Upper lobe of left lung (tissue), 6 donors: Measurements from ENCODE around the gene CASS4. TPM values are rescaled to one million over a fixed set of nuclear protein-coding genes. Genes with fewer than 3 reads are reported as not detected.
A peak's percentile ranks its signal among the peaks of the same experiment; 100 is the strongest.

ENCODE experiments used
- ATAC-seq, 2 donors: fragments of 200-7000 bp; cut with Tn5 transposase; one replicate each; pipeline ENCODE4 v1.9.1; 2022; ENCODE audit warnings: mild to moderate bottlenecking in 2 of 2, moderate library complexity in 2 of 2; ENCODE audit not compliant: low FRiP score in 2 of 2
- DNase-seq, 2 donors: peaks; one replicate each; pipeline ENCODE4 v3.0.0-alpha.2; 2019 to 2020
- H3K27ac ChIP-seq, 4 donors: fragments of 200-600 bp; sonication (generic); one replicate each; pipeline ENCODE4 v1.5.1; 2016 to 2019
- H3K27me3 ChIP-seq, 4 donors: fragments of 200-600 bp; sonication (generic); one replicate each; pipeline ENCODE4 v1.5.1; 2017 to 2019
- H3K36me3 ChIP-seq, 4 donors: fragments of 200-600 bp; sonication (generic); one replicate each; pipeline ENCODE4 v1.5.1; 2016 to 2019
- H3K4me1 ChIP-seq, 4 donors: fragments of 200-600 bp; sonication (generic); one replicate each; pipeline ENCODE4 v1.5.1; 2018 to 2019
- H3K4me3 ChIP-seq, 4 donors: fragments of 200-600 bp; sonication (generic); one replicate each; pipeline ENCODE4 v1.5.1; 2017 to 2019; ENCODE audit warnings: mild to moderate bottlenecking in 2 of 4, moderate library complexity in 1 of 4
- H3K9me3 ChIP-seq, 4 donors: fragments of 200-600 bp; sonication (generic); one replicate each; pipeline ENCODE4 v1.5.1; 2018 to 2019
- EP300 ChIP-seq, 4 donors: sonication (generic); formaldehyde crosslinking; IDR thresholded peaks; one replicate each; pipeline ENCODE4 v1.5.1; 2017; ENCODE audit warnings: antibody characterized with exemption in 4 of 4, control low read depth in 2 of 4
- POLR2A ChIP-seq, 4 donors: fragments of 450-650 bp; IDR thresholded peaks; one replicate each; pipeline ENCODE4 v1.5.1; 2016 to 2017; ENCODE audit warnings: antibody characterized with exemption in 4 of 4, mild to moderate bottlenecking in 2 of 4
- POLR2AphosphoS5 ChIP-seq, 2 donors: sonication (generic); formaldehyde crosslinking; IDR thresholded peaks; one replicate each; pipeline ENCODE4 v1.5.1; 2017; ENCODE audit warnings: antibody characterized with exemption in 2 of 2
- WGBS, 2 donors: methylation state at CpG; one replicate each; pipeline ENCODE4 v1.1.5; 2017 to 2018; 5-methylcytosine and 5-hydroxymethylcytosine counted together
- total RNA-seq, 6 donors: library from RNA; depleted of rRNA in 4 of 6; stranded (reverse); fragments of >200 nt in 4 of 6; gene quantifications; one replicate each; pipeline versions ENCODE4 v1.1.0 to v1.2.1, GENCODE V29; 2016 to 2021
- TF ChIP-seq, protein P1 (sequence below), 6 experiments: fragments of 450-650 bp in 4 of 6; fragments of 200-600 bp in 2 of 6; sonication (generic) in 2 of 6; IDR thresholded peaks; one replicate each; pipeline ENCODE4 v1.5.1; 2016 to 2019; ENCODE audit warnings: antibody characterized with exemption in 6 of 6
- donor health status: DM: no; HTN: no; CAD: no; lungs with moderate emphysema.
- donor health status: DM: no; HTN: yes; CAD: no; lungs with severe emphysema.

The CASS4 gene
- total RNA-seq, 6 donors from 2014 or later: 13.4 to 31.4 (median 19.5) TPM

DNA sequence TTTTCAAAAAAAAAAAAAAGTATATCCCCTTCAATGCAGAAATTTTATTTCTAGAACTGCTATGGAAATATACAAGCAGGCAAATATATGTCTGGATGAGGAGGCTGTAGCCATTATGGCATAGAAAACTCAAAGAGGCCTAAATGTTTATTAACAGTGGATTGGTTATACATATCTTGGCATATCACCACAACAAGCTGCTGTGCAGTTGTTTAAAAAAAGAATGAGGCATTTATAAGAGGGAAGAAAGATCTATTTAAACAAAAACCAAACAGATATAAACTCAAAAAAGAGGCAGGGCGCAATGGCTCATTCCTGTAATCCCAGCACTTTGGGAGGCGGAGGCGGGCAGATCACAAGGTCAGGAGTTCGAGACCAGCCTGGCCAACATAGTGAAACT is 26.2 kb downstream of the CASS4 start:
- 81 to 88% methylated on average over 4 of the region's 4 CpGs for WGBS, 2 donors
- Histone ChIP-seq H3K4me1 (peaks cover 0 to 24% (median 7%) of the 10 kb centered on the region in 4 donors), H3K9me3 (no peaks in the 10 kb centered on the region), H3K27me3 (no peaks in the 10 kb centered on the region), H3K27ac (peak overlapping the region in 2 of 4 donors; percentile 54 to 56), H3K36me3 (peaks cover 0 to 5% (median 0%) of the 10 kb centered on the region in 4 donors), H3K4me3 (no peak overlapping the region)
- no peak for DNase-seq
- ATAC-seq: no peak
- TF ChIP-seq POLR2A (IDR thresholded peaks at IDR 0.05) (no peak), EP300 (IDR thresholded peaks at IDR 0.05) (no peak), POLR2AphosphoS5 (IDR thresholded peaks at IDR 0.05) (no peak)
- TF ChIP-seq, protein P1, sequence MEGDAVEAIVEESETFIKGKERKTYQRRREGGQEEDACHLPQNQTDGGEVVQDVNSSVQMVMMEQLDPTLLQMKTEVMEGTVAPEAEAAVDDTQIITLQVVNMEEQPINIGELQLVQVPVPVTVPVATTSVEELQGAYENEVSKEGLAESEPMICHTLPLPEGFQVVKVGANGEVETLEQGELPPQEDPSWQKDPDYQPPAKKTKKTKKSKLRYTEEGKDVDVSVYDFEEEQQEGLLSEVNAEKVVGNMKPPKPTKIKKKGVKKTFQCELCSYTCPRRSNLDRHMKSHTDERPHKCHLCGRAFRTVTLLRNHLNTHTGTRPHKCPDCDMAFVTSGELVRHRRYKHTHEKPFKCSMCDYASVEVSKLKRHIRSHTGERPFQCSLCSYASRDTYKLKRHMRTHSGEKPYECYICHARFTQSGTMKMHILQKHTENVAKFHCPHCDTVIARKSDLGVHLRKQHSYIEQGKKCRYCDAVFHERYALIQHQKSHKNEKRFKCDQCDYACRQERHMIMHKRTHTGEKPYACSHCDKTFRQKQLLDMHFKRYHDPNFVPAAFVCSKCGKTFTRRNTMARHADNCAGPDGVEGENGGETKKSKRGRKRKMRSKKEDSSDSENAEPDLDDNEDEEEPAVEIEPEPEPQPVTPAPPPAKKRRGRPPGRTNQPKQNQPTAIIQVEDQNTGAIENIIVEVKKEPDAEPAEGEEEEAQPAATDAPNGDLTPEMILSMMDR (IDR thresholded peaks at IDR 0.05): no peak

DNA sequence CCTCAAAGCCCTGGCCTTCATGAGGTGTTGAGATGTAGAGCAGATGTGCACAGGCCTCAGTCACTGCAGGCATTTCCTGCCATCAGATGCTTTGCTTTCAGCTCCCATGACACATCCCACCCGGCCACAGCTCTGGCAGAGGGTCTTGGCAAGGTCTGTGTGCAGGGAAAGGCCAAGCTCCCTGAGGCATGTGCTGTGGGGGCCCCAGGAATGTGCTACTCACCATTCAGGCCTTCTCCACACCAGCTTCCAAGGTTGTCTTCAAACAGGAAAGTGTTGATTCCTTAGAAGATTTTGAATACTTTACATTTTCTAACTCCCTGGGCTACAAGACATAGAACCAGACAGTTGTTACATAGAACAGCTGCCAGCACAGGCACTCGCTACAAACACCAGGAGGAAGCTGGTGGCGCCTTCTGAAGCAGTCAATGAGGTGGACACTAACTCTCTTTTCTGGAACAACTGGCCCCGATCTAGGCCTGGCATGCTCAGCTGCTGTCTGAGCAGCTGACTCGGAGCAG is 27.8 kb downstream of the CASS4 start:
- Histone ChIP-seq H3K4me1 (peaks cover 0 to 24% (median 2%) of the 10 kb centered on the region in 4 donors), H3K9me3 (no peaks in the 10 kb centered on the region), H3K4me3 (no peak overlapping the region), H3K36me3 (peaks cover 0 to 5% (median 0%) of the 10 kb centered on the region in 4 donors), H3K27ac (peak overlapping the region in 2 of 4 donors; percentile 5 to 79), H3K27me3 (no peaks in the 10 kb centered on the region)
- peak in 1 of 4 donors; percentile 43 for TF ChIP-seq EP300 (IDR thresholded peaks at IDR 0.05)
- TF ChIP-seq POLR2AphosphoS5 (IDR thresholded peaks at IDR 0.05): peak; percentile 79 to 81
- TF ChIP-seq, protein P1 (IDR thresholded peaks at IDR 0.05): no peak
- no peak for TF ChIP-seq POLR2A (IDR thresholded peaks at IDR 0.05)
- 47 to 53% methylated on average over 5 of the region's 5 CpGs for WGBS, 2 donors
- peak; percentile 47 to 69 for ATAC-seq
- DNase-seq: peak in 1 of 2 donors; percentile 39

DNA sequence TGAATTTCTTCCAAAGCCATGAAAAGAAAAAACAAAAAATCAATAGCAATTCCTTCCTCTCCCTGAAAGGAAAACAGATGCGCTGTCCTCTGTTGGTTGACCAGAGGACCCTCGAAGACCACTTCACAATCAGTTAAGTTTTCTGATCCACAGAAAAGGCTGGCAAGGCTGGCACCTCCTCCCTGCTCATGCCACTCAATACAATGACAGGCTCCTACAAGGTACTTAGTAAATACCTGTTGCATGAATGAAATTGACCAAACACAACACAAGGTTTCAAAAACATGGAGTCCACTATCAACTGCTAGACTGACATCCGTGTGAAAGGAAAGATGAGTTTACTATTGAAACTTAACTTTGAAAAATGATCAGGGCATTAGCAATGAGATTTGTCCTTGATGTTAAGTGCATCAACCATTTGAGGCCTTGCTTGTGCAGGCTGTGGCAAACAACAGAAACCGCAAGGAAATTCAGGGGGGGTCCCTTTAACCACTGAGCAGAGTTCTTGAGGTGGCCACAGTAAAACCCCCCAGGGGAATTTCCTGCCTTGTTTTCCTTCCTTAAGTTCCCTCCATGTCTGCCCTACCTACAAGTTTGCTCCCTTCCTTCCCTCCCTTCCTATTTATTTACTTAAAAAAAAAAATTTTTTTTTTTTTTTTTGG is 28.4 kb downstream of the CASS4 start:
- H3K36me3 ChIP-seq: peaks cover 0 to 8% (median 0%) of the 10 kb centered on the region in 4 donors
- H3K4me1 ChIP-seq: peaks cover 0 to 24% (median 2%) of the 10 kb centered on the region in 4 donors
- H3K9me3 ChIP-seq: no peaks in the 10 kb centered on the region
- peak overlapping the region in 3 of 4 donors; percentile 3 to 79 (median 5) for H3K27ac ChIP-seq
- no peak for TF ChIP-seq EP300 (IDR thresholded peaks at IDR 0.05)
- TF ChIP-seq POLR2AphosphoS5 (IDR thresholded peaks at IDR 0.05): peak in 1 of 2 donors; percentile 11
- TF ChIP-seq, protein P1 (IDR thresholded peaks at IDR 0.05): no peak
- ATAC-seq (no peak), DNase-seq (no peak)
- no peak overlapping the region for H3K4me3 ChIP-seq
- 55 to 67% methylated on average over 4 of the region's 4 CpGs for WGBS, 2 donors
- H3K27me3 ChIP-seq: no peaks in the 10 kb centered on the region

DNA sequence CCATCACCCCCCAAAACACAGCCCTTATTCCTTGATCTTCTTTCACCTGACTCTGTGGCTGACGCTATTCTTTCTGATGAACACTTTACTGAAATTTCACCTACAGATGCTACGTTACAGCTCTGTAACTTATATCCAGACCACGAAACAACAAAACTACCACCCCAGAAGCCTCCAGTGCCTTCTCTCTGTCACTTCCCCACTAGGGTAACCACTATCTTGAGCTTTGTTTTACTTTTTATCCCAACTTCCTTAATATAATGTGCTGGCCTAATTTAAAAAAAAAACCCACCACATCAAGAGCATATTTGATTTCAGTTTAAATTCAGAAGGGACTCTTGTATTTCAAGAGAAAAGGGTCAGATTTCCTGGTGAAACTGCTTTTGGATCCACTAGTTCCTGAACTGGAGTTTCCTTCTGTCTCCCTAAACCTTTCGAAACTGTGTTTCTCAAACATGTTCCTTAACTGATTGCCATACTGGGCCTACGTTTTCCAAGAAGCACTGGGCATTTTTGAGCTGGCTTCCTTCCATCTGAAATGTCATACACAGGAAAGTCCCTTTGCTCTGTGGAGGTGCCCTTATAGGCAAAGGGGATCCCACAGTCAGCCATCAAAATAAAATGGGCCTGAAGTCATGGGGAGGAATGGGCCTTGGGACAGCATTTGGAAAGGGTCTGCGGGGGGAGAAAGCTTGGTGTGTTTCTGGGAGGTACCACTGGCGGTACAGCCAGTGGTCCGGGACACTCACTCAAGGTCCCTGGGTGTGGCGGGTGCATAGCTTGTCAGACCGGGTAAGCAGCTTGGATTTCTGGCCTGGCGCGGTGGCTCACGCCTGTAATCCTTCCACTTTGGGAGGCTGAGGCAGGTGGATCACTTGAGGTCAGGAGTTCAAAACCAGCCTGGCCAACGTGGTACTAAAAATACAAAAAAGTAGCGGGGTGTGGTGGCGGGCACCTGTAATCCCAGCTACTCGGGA is 30.6 kb downstream of the CASS4 start:
- no peak for ATAC-seq
- no peaks in the 10 kb centered on the region for H3K9me3 ChIP-seq
- peaks cover 0 to 3% (median 0%) of the 10 kb centered on the region in 4 donors for H3K36me3 ChIP-seq
- peak overlapping the region; percentile 5 to 79 (median 60) for H3K27ac ChIP-seq
- no peak overlapping the region for H3K4me3 ChIP-seq
- DNase-seq: peak in 1 of 2 donors; percentile 19
- 80 to 84% methylated on average over 14 to 17 of the region's 17 CpGs for WGBS, 2 donors
- peaks cover 0 to 24% (median 2%) of the 10 kb centered on the region in 4 donors for H3K4me1 ChIP-seq
- H3K27me3 ChIP-seq: no peaks in the 10 kb centered on the region
- TF ChIP-seq EP300 (IDR thresholded peaks at IDR 0.05) (no peak), POLR2AphosphoS5 (IDR thresholded peaks at IDR 0.05) (no peak), POLR2A (IDR thresholded peaks at IDR 0.05) (no peak)
- TF ChIP-seq, protein P1 (IDR thresholded peaks at IDR 0.05): no peak
